ENCODE results near the gene SRCAP. TPM values are rescaled to one million over a fixed set of nuclear protein-coding genes. Genes with fewer than 3 reads are reported as not detected.
A peak's percentile ranks its signal among the peaks of the same experiment; 100 is the strongest.

Gene SRCAP
- polyA plus RNA-seq, 1 donor (not counting 4 experiments of a cell fraction or from before 2014, with no cell fraction given): 1.4 TPM

DNA sequence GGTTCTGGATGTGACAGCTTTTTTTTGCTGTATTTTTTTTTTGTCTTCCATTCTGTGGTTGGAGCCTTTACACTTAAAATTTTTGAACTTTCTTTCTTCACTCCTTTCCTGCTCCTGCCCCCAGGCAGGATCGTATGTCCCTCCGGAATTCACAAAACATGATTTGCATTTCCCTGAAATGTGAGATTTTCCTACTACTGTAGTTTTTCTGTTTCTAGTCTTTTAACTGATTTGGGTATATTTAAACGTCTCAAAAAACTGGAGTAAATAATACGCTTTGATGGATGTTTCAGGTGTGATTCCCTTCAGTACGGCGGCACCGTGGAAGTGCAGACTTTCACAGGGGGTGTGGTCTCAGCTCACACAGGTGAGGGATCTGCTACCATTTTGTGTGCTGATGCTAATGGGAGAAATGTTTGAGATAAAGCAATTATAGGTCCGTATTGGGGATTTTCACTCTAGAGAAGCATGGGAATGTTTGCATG lies 686 bp downstream of the SRCAP start:
- dilution Hi-C loops (cut with MboI; ENCODE audit: extremely low pct_ligation_motif_present, low sequenced_read_pairs): no loop called here
- Histone ChIP-seq H4K20me1 (ENCODE audit: control insufficient read depth, extremely low read depth, insufficient read depth, low read length) (no peaks in the 10 kb centered on the region), H2AFZ (ENCODE audit: control insufficient read depth, low read length) (no peak overlapping the region), H3K4me2 (ENCODE audit: control insufficient read depth, extremely low read depth, insufficient read depth, low read depth, low read length) (peak overlapping the region; percentile 76), H3K27me3 (ENCODE audit: control insufficient read depth, extremely low read depth, insufficient read depth, low read length) (no peaks in the 10 kb centered on the region), H3K36me3 (ENCODE audit: control insufficient read depth in 2 of 2, extremely low read depth in 1 of 2, insufficient read depth in 2 of 2, low read length in 2 of 2) (peaks cover 19 to 23% of the 10 kb centered on the region in 2 experiments), H3K9me3 (ENCODE audit: control insufficient read depth, low read depth, low read length) (no peaks in the 10 kb centered on the region), H3K79me2 (ENCODE audit: control insufficient read depth, insufficient read depth, low read length) (peaks cover 38% of the 10 kb centered on the region), H3K4me3 (ENCODE audit: control insufficient read depth in 2 of 3, extremely low read depth in 1 of 3, insufficient read depth in 2 of 3, low read depth in 1 of 3, low read length in 3 of 3) (peak overlapping the region; percentile 90 to 99 (median 92)), H3K27ac (ENCODE audit: control insufficient read depth, insufficient read depth, low read length) (peak overlapping the region; percentile 93), H3K9me1 (ENCODE audit: control insufficient read depth, extremely low read depth, insufficient read depth, low read length) (no peaks in the 10 kb centered on the region), H3K4me1 (ENCODE audit: control insufficient read depth, extremely low read depth, insufficient read depth, low read length) (peaks cover 12% of the 10 kb centered on the region), H3K9ac (ENCODE audit: control insufficient read depth, extremely low read depth, insufficient read depth, low read length) (peak overlapping the region; percentile 94)
- TF ChIP-seq EZH2 (IDR thresholded peaks at IDR 0.05; ENCODE audit: low read length): no peak
- TF ChIP-seq, protein P1, sequence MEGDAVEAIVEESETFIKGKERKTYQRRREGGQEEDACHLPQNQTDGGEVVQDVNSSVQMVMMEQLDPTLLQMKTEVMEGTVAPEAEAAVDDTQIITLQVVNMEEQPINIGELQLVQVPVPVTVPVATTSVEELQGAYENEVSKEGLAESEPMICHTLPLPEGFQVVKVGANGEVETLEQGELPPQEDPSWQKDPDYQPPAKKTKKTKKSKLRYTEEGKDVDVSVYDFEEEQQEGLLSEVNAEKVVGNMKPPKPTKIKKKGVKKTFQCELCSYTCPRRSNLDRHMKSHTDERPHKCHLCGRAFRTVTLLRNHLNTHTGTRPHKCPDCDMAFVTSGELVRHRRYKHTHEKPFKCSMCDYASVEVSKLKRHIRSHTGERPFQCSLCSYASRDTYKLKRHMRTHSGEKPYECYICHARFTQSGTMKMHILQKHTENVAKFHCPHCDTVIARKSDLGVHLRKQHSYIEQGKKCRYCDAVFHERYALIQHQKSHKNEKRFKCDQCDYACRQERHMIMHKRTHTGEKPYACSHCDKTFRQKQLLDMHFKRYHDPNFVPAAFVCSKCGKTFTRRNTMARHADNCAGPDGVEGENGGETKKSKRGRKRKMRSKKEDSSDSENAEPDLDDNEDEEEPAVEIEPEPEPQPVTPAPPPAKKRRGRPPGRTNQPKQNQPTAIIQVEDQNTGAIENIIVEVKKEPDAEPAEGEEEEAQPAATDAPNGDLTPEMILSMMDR (optimal IDR thresholded peaks at IDR 0.05 in 1 of 3, IDR thresholded peaks at IDR 0.05 in 1 of 3, conservative IDR thresholded peaks at IDR 0.05 in 1 of 3; ENCODE audit: extremely low read depth in 1 of 3, insufficient read depth in 2 of 3, low read length in 3 of 3): no peak
- DNase-seq (ENCODE audit: low read depth, low spot score) (no peak), FAIRE-seq (no peak)

DNA sequence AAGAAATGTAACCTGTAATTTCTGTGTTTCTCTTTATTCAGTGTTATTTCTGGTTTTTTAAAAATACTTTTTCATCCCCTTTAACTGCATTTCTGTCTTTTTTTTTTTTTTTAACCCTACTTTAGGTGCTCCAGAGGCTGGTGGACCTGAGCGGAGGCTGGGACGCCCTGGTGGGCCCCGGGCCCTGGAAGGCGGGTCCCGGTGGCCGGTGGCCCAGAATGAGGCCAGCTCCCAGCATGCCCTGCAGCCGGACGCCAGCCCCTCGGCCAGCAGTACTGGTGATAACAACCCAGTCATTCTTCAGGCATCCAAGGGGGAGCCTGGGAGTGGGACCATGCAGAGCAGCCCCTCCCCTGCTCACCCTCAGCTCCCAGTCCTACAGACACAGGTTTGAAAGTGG lies 1.5 kb downstream of the SRCAP start:
- peak overlapping the region; percentile 76 for H3K4me2 ChIP-seq (ENCODE audit: control insufficient read depth, extremely low read depth, insufficient read depth, low read depth, low read length)
- no peaks in the 10 kb centered on the region for H3K27me3 ChIP-seq (ENCODE audit: control insufficient read depth, extremely low read depth, insufficient read depth, low read length)
- dilution Hi-C loops (cut with MboI; ENCODE audit: extremely low pct_ligation_motif_present, low sequenced_read_pairs): no loop called here
- H3K9me3 ChIP-seq (ENCODE audit: control insufficient read depth, low read depth, low read length): no peaks in the 10 kb centered on the region
- H3K9me1 ChIP-seq (ENCODE audit: control insufficient read depth, extremely low read depth, insufficient read depth, low read length): no peaks in the 10 kb centered on the region
- no peak overlapping the region for H2AFZ ChIP-seq (ENCODE audit: control insufficient read depth, low read length)
- no peak overlapping the region for H3K4me3 ChIP-seq (ENCODE audit: control insufficient read depth in 2 of 3, extremely low read depth in 1 of 3, insufficient read depth in 2 of 3, low read depth in 1 of 3, low read length in 3 of 3)
- H3K36me3 ChIP-seq (ENCODE audit: control insufficient read depth in 2 of 2, extremely low read depth in 1 of 2, insufficient read depth in 2 of 2, low read length in 2 of 2): peaks cover 22 to 25% of the 10 kb centered on the region in 2 experiments
- no peaks in the 10 kb centered on the region for H4K20me1 ChIP-seq (ENCODE audit: control insufficient read depth, extremely low read depth, insufficient read depth, low read length)
- no peak overlapping the region for H3K9ac ChIP-seq (ENCODE audit: control insufficient read depth, extremely low read depth, insufficient read depth, low read length)
- FAIRE-seq: no peak
- H3K27ac ChIP-seq (ENCODE audit: control insufficient read depth, insufficient read depth, low read length): no peak overlapping the region
- H3K79me2 ChIP-seq (ENCODE audit: control insufficient read depth, insufficient read depth, low read length): peaks cover 40% of the 10 kb centered on the region
- DNase-seq (ENCODE audit: low read depth, low spot score): no peak
- no peak for TF ChIP-seq EZH2 (IDR thresholded peaks at IDR 0.05; ENCODE audit: low read length)
- TF ChIP-seq, protein P1 (optimal IDR thresholded peaks at IDR 0.05 in 1 of 3, IDR thresholded peaks at IDR 0.05 in 1 of 3, conservative IDR thresholded peaks at IDR 0.05 in 1 of 3; ENCODE audit: extremely low read depth in 1 of 3, insufficient read depth in 2 of 3, low read length in 3 of 3): no peak
- H3K4me1 ChIP-seq (ENCODE audit: control insufficient read depth, extremely low read depth, insufficient read depth, low read length): peaks cover 12% of the 10 kb centered on the region

Data from keratinocyte (primary cell).